ENCODE data around the gene USP8. TPM values are rescaled to one million over a fixed set of nuclear protein-coding genes. Genes with fewer than 3 reads are reported as not detected.
"Not testable (repeated sequence)": the region's sequence is repeated elsewhere in the genome, so short reads cannot be mapped to it uniquely, and the experiment has no call there.

The USP8 gene
- 10 to 100 TPM; 49.4 to 59.2 (median 50.1) TPM for total RNA-seq
- 10 to 100 TPM; 22.2 to 53.4 (median 30.3) TPM for polyA plus RNA-seq

GRCh38 chr15:50424066-50424890 is at the start of gene USP8:
USP8 (plus strand) TSS chr15:50424405; CDS start chr15:50439074, 14,669 bp downstream.
- intact Hi-C loops (cut with DNase I): loop anchor here (2.0 to 10.0 kb wide), 3 partner anchors 69 to 481 kb away; partner anchors contain the start of genes AP4E1, GABPB1 and SPPL2A
- Histone ChIP-seq H3K4me3 (peak within 1 kb of the TSS; percentile 69 to 76 (median 71)), H3K27me3 (no peaks in the 10 kb centered on the region), H3K36me3 (no peaks in the 10 kb centered on the region), H3K9me3 (no peaks in the 10 kb centered on the region), H3K27ac (peak within 1 kb of the TSS; percentile 87 to 90 (median 88)), H3K4me1 (peaks cover 0 to 35% (median 23%) of the 10 kb centered on the region in 4 donors)
- 0% methylated on average over 55 of the region's 55 CpGs for WGBS, 2 donors
- peak; percentile 85 to 94 (median 94) for TF ChIP-seq POLR2AphosphoS5 (IDR thresholded peaks at IDR 0.05)
- no peak for TF ChIP-seq CTCF (IDR thresholded peaks at IDR 0.05)
- TF ChIP-seq POLR2A (IDR thresholded peaks at IDR 0.05): peak; percentile 70 to 89
- TF ChIP-seq EP300 (IDR thresholded peaks at IDR 0.05): no peak
- peak; percentile 97 for DNase-seq

- no peak overlapping the region for H3K4me3 ChIP-seq
- no peaks in the 10 kb centered on the region for H3K27me3 ChIP-seq
- H3K4me1 ChIP-seq: no peaks in the 10 kb centered on the region
- TF ChIP-seq EP300 (IDR thresholded peaks at IDR 0.05): no peak
- 62 to 66% methylated on average over 3 of the region's 3 CpGs for WGBS, 2 donors
- intact Hi-C loops (cut with DNase I): no loop called here
- no peak overlapping the region for H3K27ac ChIP-seq
- no peaks in the 10 kb centered on the region for H3K36me3 ChIP-seq
- DNase-seq: no peak
- H3K9me3 ChIP-seq: no peaks in the 10 kb centered on the region
Observed at GRCh38 chr15:50377867-50378751, 46.1 kb upstream of the USP8 start.

GRCh38 chr15:50378776-50379175 is 45.4 kb upstream of the USP8 start:
- TF ChIP-seq POLR2AphosphoS5 (IDR thresholded peaks at IDR 0.05) (no peak), EP300 (IDR thresholded peaks at IDR 0.05) (no peak), POLR2A (IDR thresholded peaks at IDR 0.05) (no peak), CTCF (IDR thresholded peaks at IDR 0.05) (no peak)
- DNase-seq: no peak
- Histone ChIP-seq H3K4me1 (no peaks in the 10 kb centered on the region), H3K4me3 (no peak overlapping the region), H3K9me3 (no peaks in the 10 kb centered on the region), H3K27ac (no peak overlapping the region), H3K36me3 (no peaks in the 10 kb centered on the region), H3K27me3 (no peaks in the 10 kb centered on the region)
- intact Hi-C loops (cut with DNase I): no loop called here
- WGBS, 2 donors: 94 to 98% methylated on average over 1 of the region's 1 CpG

GRCh38 chr15:50379413-50379812 is 44.8 kb upstream of the USP8 start:
- H3K9me3 ChIP-seq; DNase-seq; H3K27me3 ChIP-seq; H3K27ac ChIP-seq; intact Hi-C loops (cut with DNase I); H3K4me1 ChIP-seq; H3K36me3 ChIP-seq; H3K4me3 ChIP-seq: not testable (repeated sequence)
- WGBS, 2 donors: 95 to 98% methylated on average over 7 of the region's 7 CpGs

- H3K36me3 ChIP-seq: no peaks in the 10 kb centered on the region
- intact Hi-C loops (cut with DNase I): no loop called here
- no peak overlapping the region for H3K27ac ChIP-seq
- no peaks in the 10 kb centered on the region for H3K9me3 ChIP-seq
- DNase-seq: no peak
- TF ChIP-seq CTCF (IDR thresholded peaks at IDR 0.05): no peak
- no peak for TF ChIP-seq EP300 (IDR thresholded peaks at IDR 0.05)
- no peak for TF ChIP-seq POLR2A (IDR thresholded peaks at IDR 0.05)
- TF ChIP-seq POLR2AphosphoS5 (IDR thresholded peaks at IDR 0.05): no peak
- no peak overlapping the region for H3K4me3 ChIP-seq
- WGBS, 2 donors: 45 to 54% methylated on average over 1 of the region's 1 CpG
- H3K4me1 ChIP-seq: no peaks in the 10 kb centered on the region
- no peaks in the 10 kb centered on the region for H3K27me3 ChIP-seq
Observed at GRCh38 chr15:50380089-50380488, 44.1 kb upstream of the USP8 start.
